Fibroblast of skin of scalp (primary cell): Measurements from ENCODE around the gene CA10.

Experiments used
- DNase-seq: peaks from one replicate; pipeline ENCODE4 v3.0.0-alpha.2; 2013

The CA10 gene

DNA sequence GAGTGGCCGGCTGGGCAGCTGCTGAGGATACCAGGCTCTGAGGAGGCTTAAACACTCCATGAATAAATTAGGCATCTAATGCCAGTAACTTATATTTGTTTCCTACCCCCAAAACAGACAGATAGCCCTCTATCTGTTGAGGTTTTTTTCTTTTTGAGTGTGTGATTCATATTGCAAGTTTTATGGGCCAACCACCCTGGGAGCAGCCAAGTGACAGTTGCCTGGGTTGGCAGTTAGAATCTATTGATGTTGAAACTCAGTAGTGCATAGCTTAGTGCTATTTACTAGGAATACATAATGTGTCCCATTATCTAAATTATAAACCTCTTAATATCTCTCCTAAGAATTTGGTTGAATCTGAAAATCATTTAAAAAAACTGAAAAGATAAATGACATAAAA lies 397.4 kb downstream of the CA10 start:
- DNase-seq, result no peak

DNA sequence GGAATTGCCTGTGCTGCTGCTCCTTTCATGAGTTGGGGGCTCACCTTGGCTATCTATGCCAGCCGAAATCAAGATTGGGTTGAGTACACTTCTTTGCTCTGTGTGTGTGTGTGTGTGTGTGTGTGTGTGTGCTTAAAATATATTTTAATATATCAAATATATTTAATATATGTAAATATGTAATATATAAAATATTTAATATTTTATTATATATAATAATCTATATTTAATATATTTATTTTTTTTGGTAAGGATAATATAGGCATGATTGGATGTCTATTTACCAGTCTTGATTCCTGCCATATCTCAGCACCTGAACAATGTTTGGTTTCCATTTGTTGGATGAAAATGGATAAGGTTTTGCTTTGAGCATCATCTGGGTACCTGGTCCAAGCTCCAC lies 399.3 kb downstream of the CA10 start:
- no peak for DNase-seq

DNA sequence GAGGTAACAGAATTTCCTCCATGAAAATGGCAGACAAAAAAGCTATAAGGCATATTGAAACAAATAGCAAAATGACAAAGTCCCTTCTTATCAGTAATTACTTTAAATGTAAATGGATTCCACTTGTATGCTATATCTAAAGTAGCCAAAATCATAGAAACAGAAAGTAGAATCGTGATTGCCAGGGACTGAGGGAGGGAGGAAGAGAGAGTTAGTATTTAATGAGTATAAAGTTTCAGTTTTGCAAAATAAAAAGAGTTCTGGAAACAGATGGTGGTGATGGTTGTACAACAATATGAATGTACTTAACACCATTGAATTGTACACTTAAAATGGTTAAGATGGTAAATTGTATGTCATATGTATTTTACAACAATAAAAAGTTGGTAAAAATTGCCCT lies 407.4 kb downstream of the CA10 start:
- DNase-seq, result no peak

DNA sequence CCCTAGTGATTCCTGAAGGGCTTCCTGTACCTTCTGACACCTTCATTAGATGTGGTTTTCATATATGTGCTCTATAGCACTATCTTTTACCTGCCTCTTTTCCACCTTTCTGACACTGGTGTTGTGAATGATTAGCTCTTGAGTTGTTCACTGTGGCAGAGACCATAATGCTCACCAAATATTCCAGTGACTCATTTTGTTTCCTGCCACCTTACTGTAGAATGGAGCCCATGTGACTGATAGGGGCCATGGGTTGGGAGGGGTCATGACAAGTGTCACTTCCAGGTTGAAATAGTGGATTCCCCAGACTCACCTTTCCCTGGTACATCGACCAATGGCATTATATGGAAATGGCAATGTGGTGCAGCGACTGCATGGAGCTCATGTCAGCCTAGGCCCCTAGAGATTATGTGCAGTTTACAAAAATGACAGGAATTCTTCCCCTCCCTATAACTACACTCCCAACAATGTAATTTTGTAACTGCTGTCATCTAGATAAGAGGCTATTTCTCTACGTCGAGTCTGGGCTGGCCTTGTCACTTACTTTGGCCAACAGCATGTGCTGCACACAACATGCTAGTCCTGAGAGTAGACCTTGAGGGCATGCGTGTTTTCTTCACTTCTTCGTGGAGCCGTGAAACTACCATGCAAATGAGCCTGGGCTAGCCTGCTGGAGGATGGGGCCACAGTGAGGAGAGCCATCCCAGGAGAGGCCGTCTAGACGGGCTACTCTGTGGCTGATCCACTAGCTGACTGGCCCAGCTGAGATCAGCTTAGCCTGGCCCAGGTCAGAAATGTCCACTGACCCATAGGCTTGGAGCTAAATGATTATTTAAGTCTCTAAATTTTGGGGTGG lies 409.5 kb downstream of the CA10 start:
- no peak for DNase-seq

DNA sequence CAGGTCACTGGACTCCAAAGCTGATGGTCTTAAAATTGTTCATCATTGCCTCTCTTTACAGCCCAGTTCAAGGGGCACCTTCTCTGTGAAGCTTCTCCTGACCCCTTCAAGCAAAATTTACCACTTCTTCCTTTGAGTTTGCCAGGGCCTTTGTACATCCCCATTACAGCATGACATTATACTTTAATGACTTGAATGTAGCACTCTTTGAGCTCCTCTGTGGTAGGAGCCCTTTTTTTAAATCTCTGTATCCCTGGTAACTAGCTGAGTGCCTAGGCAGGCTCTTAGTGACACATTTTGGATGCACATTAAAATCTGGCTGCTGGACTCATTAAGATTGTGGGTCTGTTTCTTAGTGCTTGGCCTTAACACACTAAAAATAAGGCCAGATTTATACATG lies 412.1 kb downstream of the CA10 start:
- no peak for DNase-seq

DNA sequence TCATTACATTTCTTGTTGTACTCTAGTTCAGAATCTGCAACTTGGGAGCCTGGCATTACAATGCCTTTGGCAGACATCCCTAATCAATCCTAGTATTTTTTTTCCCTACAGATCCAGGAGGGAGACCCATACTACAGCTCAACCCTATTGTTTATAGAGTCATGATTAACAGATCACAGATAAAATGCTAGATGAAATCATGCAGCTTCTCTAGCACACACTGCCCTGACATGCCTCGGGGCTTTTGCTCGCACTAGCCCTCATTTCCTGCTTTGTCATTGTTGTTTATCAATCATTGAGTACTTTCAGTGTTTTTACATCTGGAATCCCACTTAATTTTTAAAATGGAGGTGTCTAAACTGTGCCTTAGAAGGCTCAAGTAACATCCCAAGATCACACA lies 412.5 kb downstream of the CA10 start:
- no peak for DNase-seq

DNA sequence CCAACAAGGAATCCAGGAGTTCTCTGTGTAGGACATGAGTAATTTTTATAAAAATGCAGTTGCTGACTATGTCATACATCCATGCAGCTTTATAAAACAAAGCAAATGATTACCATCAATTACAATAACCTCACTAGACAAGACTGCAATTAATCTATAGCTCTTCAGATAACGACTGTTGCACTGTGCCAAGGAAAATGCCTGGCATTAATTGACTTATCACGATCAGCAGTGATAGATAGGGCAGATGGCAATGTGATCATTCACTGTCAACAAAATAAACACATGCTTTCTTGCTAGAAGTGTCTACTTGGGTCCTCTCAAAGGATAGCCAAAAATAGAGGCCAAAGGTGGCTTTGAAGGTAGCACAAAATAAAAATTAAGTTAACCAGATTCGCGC lies 415.0 kb downstream of the CA10 start:
- no peak for DNase-seq

DNA sequence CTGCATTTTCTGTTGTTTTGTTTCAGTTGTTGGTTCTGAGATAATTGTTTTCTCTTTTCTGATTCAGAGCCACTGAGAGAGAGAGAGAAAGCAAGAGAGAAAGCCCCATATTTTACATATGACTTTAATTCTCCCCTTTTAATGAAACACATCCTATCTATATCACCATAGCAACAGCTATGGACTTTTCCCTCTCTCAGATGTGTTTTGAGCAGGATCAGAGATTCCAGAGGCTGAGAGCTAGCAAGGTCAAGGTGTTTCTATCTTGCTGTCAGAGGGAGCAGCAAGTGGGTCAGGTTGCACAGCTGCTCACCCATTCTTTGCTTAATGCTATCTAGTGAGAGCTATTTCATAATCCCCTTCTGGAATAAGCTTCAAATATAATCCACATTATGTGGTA lies 415.9 kb downstream of the CA10 start:
- no peak for DNase-seq

DNA sequence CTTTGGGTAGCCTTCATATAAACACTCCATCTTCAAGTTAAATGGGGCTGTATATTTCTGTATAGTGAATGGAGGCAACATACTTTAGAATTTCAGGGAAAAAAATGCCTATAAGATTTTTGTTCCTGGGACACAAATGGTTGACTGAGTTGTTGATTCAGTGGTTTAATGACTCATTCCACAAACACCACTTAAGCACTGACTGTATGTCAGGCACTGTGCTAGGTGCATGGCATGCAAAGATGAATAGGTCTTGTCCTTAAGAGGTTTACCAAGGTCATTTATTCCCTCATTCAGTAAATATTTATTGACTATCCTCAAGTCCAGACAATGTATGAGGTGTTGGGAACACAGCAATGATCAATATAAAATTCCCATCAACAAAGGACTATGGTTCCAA lies 417.1 kb downstream of the CA10 start:
- DNase-seq, result no peak

DNA sequence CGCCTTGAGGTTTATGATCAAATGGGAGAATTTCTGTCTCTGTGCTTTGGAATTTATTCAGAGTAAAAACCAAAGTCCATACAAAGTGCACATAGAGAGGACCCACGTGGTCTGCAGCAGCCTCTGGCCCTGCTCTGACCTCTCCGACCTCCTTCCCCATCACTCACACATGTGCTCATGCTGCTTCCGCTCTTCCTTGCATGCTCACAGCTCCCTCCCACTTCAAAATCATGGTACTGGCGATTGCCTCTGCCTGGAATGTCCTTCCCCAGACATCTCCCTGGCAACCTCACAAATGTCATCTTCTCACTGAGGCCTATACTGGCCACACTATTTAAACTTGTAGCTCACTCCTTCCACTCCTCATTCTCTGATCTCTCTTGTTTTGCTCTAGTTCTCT lies 418.0 kb downstream of the CA10 start:
- no peak for DNase-seq

DNA sequence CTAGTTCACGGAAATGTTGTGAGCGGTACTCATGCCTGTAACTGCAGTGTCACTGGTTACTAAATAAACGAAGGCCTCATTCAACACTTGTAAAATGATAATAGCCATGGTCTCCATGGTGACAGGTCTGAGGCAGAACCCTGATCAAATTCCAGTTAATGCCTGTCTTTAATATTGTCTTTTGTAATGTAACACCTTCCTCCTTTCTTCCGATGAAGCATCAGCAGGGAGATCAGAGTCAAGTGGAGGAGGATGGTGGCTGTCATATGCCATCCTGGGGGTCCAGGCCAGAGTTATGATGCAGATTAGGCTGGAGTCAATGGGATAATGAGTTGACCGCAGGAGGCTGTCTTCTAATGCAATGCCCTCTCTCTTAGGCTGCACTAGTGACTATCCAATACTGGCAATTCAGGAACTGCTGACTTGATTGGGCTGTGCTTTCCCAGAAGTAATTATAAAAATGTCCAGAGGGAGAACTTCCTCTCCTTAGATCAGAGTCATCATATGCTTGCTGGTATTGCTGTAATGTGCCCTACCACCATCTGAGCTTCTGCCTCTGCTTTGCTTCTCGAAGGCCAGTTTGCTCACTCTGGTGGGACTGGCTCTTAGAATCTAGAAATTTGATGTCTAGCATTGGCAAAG lies 419.1 kb downstream of the CA10 start:
- no peak for DNase-seq

DNA sequence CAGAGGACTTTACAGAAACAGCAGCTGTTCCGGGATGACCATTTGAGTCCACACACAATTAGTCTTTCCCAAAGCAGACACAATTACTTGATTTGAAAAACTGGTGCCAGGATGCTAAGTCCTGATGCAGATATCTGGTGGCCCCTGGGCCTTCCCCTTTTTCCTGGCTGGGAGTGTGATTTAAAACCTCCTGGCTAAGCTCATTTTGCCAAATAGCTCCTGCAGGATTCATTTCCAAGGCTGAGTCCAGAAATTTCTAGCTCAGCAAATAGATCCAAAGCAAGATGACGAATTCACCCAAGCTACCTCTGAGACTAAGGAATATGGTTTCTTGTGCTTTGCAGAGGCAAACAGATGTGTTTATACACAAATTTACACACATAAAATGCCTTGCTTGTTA lies 422.2 kb downstream of the CA10 start:
- DNase-seq, result no peak

DNA sequence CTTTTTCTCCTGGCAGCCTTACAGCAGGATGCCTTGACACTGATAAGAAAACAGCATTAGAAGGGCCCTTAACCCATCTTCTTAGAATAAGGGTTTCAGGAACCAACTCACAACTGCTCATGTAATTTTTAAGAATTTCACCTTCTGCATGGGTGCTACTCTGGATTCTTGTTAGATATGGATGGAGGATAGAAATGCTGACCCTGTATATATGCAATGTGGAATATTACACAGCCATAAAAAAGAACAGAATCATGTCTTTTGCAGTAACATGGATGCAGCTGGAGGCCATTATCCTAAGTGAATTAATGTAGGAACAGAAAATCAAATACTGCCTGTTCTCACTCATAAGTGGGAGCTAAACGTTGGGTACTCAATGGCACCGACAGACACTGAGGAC lies 423.5 kb downstream of the CA10 start:
- DNase-seq, result no peak

DNA sequence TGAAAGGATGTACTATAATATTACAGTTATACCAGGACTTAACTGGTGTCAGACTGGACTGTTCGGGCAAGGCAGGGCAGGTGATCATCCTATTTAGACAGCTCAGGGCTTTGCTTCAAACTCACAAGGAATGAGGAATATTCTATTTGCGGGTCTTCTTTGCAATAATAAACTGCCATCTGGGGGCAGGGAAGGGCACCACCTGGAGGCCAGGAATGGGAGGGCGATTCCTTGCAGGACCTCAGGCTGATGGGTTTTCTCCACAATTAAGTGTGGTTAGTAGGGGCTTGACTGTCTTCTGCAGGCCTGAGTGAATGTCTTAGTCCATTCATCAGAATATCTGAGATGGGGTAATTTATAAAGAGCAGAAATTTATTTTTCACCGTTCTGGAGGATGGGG lies 424.1 kb downstream of the CA10 start:
- no peak for DNase-seq

DNA sequence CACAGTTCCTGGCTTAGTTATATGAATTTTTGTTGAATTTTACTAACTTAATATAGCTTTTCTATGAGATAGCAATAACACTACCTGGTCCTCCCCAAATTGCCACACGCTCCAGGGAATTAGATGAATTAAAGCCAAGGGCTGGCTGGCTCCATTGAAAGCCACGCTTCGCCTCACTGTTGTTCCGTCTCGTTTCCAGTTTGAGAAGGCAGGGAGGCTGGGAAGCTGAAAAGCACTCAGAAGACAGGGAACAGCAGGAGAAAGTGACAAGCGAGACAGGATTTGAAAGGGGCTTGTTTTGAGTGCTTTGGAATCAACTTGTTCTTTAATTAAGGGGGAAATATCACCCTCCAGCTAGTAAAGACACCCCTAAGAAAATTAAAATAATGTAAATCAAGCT lies 425.3 kb downstream of the CA10 start:
- no peak for DNase-seq

DNA sequence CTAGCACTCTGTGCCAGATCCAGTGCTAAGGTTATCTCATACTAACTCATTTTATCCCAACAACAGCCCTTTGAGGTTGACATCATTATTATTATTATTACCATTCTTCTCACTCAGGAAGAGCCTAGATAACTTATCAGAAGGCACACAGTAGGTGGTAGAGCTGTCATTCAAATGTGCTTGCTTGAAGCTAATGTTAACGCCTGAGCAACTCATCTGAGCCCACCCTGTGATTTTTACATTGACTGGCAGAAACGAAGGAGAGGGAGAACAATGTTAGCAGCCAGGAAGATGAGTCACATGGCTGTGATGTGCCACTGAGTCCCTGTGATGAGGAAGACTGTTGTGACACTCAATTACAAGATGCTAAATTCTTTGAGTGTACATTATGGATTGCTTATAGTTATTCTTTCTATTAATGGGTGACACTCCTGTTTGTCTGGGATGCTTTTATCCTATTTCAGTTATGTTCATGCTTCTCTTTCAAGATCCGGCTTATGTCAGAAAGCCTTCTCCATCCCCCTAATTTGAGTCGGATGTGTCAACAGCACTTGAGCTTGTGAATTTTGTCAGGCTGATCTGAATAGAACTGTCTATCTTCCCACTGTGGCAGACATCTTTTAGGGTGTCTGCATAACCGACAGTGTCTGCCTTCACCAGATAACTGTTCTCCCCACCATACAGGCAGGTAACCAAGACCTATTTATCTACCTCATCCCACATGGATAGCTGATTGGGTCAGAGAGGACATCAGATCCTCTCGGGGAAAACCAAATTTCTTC lies 426.4 kb downstream of the CA10 start:
- DNase-seq, result no peak

DNA sequence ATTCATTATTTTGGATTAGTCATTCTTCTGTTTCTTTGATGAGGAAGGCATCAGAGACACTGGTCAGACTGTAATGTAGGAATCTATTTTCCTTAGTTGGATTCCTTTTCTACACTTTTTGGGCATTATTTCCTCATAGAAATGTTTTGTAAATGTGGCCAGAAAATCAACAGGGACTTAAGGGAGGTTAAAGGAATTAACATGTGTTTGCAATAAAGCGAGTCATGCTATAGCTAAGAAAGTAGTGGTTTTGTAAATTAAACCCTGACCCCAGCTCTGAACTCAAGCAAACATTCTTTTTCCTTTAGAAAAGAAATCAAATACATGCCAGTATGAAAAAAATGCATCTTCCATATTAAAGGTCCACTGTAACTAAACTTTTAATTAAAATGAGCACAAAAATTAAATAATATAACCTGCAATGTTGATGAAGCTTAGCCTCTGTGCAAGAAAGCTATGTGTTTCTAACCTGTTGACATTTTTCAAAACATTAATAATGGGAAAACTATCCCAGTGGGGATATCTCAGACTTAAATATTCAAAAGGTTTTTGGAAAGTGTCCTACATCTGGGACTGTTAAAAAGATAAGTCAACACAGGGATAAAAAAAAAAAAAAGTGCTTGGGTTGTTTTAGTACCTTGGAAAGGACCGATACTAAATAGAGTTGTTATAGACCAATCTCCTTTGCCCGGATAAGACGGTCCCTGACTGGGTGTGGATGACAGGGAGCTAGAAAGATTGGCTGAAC lies 428.0 kb downstream of the CA10 start:
- peak; percentile 15 for DNase-seq

DNA sequence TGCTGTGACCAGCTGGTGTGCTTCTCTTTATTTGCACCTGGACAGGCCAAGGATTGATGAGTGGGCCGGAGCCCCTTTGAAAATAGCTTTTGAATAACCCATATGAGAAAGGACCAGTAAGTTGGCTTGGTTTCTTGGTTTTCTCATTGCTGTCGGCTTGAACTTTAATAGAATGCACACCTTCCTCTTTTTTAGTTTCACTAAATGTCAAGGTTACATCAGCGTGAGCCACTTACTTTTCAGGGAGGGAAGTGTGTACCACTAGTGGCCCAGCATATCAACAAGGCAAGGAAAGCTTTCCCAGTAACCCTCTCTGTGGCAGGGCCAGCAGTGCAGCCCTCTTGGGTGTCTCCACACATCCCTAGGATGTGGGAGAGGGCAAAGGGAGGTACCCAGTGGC lies 433.3 kb downstream of the CA10 start:
- no peak for DNase-seq

DNA sequence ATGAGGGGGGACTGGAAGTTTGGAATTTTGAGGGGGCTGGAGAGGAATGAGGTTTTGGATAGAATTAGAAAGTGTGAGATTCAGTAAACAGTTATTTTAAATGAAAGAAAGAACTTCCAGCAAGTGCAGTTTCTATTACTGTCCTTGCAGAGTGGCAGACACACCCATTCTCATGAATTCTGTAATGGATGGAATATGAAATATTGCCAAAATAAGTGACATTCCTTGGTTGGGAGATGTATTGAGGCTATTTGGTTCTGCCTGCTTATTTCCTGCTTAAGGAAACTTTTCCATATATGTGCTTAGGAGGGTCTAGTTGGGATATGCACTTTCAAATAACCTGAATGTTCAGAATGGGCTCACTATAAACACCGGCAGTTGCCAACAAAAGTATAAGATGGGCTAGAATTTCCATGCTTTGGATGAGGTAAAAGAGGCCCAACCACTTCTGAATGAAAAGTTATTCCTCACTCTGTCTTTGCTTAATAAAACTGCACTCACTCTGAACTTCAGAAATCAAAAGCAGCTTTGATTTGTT lies 434.4 kb downstream of the CA10 start:
- no peak for DNase-seq

DNA sequence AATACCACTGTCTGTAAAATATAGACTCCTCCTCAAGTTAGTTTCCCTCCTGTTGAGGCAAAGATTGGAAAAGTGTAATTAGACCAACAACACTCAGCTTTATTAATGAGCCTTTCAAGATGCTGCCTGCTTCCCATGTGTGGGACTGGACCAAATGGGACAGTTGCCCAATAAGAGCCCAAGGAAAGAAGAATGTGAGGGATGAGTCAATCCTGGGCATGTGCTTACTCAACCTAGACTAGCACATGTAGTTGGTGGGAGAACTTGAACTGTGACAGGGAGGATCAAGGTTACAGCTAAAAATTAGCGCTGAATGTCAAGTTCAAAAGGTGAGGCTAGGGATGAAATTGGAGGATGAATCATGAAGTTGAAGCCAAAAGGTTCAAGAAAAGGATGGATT lies 435.5 kb downstream of the CA10 start:
- no peak for DNase-seq

DNA sequence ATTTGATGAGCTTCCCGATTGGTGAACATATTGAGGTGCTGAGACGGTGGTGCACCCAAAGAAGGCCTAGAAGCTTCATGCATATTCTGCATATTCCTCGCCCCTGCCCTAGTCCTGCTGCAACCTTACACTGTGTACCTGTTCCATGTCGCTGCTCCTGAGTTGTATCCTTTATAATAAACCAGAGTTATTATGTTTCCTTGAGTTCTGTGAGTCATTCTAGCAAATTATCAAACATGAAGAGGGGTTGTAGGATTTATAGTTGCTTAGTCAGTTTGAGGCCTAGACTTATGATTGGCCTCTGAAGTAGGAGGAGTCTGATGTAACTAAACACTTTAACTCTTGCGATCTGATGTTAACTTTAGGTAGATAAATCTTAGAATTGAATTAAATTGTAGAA lies 436.8 kb downstream of the CA10 start:
- DNase-seq, result no peak

DNA sequence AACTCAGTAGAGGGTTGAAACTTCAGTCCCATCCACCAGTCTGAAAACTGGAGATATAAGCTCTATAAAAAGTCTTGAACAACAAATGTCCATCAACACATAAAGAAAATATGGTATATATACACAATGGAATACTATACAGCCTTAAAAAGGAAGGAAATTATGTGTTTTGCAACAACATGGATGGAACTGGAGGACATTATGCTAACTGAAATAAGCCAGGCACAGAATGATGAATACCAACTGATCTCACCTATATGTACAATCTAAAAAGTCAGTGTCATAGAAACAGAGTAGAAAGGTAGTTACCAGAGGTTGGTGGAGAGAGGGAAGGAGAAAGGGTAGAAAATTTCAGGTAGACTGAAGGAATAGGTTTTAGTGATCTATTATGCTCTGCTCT lies 438.1 kb downstream of the CA10 start:
- no peak for DNase-seq

DNA sequence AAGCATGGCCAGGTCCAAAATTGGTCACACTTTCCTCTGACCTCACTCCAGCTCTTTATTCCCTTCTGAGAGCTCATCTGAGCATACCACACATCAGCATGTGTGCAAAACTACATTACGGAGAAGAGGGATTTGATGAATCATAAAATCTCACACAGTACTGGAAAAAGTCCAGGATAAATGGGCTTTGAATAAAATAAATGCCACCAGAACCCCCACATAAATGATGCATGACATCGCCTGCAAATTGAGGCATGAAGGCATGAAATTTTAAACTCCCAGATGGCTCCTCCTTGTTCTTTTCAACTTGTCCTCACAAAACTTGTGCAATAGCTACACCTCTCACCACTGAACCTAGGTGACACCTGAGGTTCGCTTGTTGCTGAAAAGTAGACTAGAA lies 439.5 kb downstream of the CA10 start:
- peak; percentile 1 for DNase-seq
